Body of pancreas (tissue), 4 donors: ENCODE data around the gene LYSET. TPM values are rescaled to one million over a fixed set of nuclear protein-coding genes. Genes with fewer than 3 reads are reported as not detected.

ENCODE experiments used
- ATAC-seq: fragments of 150-250 bp; one replicate; pipeline ENCODE4 v1.9.1; 2016
- DNase-seq, 4 donors: peaks; one replicate each; pipeline ENCODE4 v3.0.0-alpha.2; 2019
- H3K27ac ChIP-seq, 4 donors: fragments of 200-600 bp; sonication (generic); 1 replicate in 3 of 4; 2 replicates in 1 of 4; pipeline versions ENCODE4 v1.5.1 to v1.6.1; 2016 to 2019; ENCODE audit warnings: mild to moderate bottlenecking in 1 of 4, mixed read lengths in 1 of 4, moderate library complexity in 1 of 4
- H3K27me3 ChIP-seq, 2 donors: fragments of 200-600 bp; sonication (generic); one replicate each; pipeline ENCODE4 v1.6.0; 2016; ENCODE audit warnings: mild to moderate bottlenecking in 1 of 2
- H3K36me3 ChIP-seq, 2 donors: fragments of 200-600 bp; sonication (generic); replicated peaks in 1 of 2; 2 replicates each; pipeline ENCODE4 v1.5.1; 2016; ENCODE audit warnings: low read depth in 2 of 2; ENCODE audit not compliant: insufficient read depth in 1 of 2
- H3K4me1 ChIP-seq: fragments of 200-600 bp; sonication (generic); one replicate; pipeline ENCODE4 v1.6.0; 2016
- H3K4me3 ChIP-seq, 2 donors: fragments of 200-600 bp; sonication (generic); 1 replicate in 1 of 2; 2 replicates in 1 of 2; pipeline ENCODE4 v1.5.1; 2016 to 2019
- H3K9me3 ChIP-seq, 3 donors: fragments of 200-600 bp; sonication (generic); 1 replicate in 2 of 3; 2 replicates in 1 of 3; pipeline ENCODE4 v1.5.1; 2016
- POLR2A ChIP-seq, 3 donors: fragments of 450-650 bp; IDR thresholded peaks; one replicate each; pipeline ENCODE4 v1.6.1; 2016; ENCODE audit warnings: antibody characterized with exemption in 3 of 3, mild to moderate bottlenecking in 2 of 3
- WGBS, 2 donors: methylation state at CpG; one replicate each; pipeline ENCODE4 v1.1.5; 2017; 5-methylcytosine and 5-hydroxymethylcytosine counted together
- intact Hi-C: fragments of 100-400 bp; cut with DNase I; formaldehyde crosslinking; loops from one replicate; pipeline ENCODE4 v1.15.1; 2023
- total RNA-seq, 2 donors: library from RNA; depleted of rRNA; stranded (reverse); fragments of >200 nt; gene quantifications; one replicate each; pipeline ENCODE4 v1.1.0, GENCODE V29; 2016
- TF ChIP-seq, protein P1 (sequence below), 7 experiments: fragments of 450-650 bp in 4 of 7; fragments of 200-600 bp in 3 of 7; sonication (generic) in 3 of 7; IDR thresholded peaks; one replicate each; pipeline ENCODE4 v1.5.1; 2016 to 2019; ENCODE audit warnings: antibody characterized with exemption in 7 of 7

The LYSET gene
- total RNA-seq, 2 donors from 2014 or later, result 0.66 to 5.4 TPM

DNA sequence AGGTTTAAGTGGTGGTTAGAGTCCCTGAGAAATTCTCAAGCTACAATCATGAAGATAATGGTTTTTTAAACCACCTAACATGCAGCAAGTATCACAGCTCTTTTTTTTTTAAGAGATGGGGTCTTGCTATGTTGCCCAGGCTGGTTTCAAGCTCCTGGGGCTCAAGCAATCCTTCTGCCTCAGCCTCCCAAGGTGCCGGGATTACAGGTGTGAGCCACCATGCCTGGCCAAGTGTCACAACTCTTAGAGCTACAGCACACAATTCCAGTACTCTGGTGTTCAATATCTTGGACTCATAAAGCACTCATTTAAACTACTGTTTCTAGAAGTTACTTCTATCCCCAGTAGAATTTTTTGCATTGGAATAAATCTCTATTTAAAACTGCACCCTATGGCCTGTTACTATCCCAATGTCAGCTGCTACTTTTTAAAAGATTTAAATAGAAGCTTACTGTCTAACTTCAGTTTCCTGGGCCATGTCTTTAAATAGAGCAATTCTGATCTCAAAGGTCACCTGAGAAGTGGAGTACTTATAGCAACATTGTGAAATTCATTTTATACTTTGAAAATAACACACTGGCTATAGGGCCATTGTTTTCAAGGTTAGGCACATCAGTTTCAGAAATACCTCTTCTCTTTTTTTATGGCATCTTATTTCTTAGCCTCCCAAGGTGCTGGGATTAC, 10.3 kb downstream of the LYSET start:
- ATAC-seq (no peak), DNase-seq (no peak)
- H3K4me1 ChIP-seq, result no peaks in the 10 kb centered on the region
- no peak overlapping the region for H3K4me3 ChIP-seq
- no peak overlapping the region for H3K27ac ChIP-seq
- no peaks in the 10 kb centered on the region for H3K9me3 ChIP-seq
- H3K27me3 ChIP-seq, result no peaks in the 10 kb centered on the region
- WGBS, 2 donors, result 91 to 100% methylated on average over 1 of the region's 1 CpG
- H3K36me3 ChIP-seq, result no peaks in the 10 kb centered on the region
- intact Hi-C loops, result no loop called here
- no peak for TF ChIP-seq POLR2A (IDR thresholded peaks at IDR 0.05)
- TF ChIP-seq, protein P1, sequence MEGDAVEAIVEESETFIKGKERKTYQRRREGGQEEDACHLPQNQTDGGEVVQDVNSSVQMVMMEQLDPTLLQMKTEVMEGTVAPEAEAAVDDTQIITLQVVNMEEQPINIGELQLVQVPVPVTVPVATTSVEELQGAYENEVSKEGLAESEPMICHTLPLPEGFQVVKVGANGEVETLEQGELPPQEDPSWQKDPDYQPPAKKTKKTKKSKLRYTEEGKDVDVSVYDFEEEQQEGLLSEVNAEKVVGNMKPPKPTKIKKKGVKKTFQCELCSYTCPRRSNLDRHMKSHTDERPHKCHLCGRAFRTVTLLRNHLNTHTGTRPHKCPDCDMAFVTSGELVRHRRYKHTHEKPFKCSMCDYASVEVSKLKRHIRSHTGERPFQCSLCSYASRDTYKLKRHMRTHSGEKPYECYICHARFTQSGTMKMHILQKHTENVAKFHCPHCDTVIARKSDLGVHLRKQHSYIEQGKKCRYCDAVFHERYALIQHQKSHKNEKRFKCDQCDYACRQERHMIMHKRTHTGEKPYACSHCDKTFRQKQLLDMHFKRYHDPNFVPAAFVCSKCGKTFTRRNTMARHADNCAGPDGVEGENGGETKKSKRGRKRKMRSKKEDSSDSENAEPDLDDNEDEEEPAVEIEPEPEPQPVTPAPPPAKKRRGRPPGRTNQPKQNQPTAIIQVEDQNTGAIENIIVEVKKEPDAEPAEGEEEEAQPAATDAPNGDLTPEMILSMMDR (IDR thresholded peaks at IDR 0.05), result no peak

GRCh38 chr14:93199031-93199430, 13.9 kb downstream of the LYSET start:
- Histone ChIP-seq H3K4me1 (peaks cover 9% of the 10 kb centered on the region), H3K27ac (no peak overlapping the region), H3K36me3 (no peaks in the 10 kb centered on the region), H3K9me3 (no peaks in the 10 kb centered on the region), H3K4me3 (no peak overlapping the region), H3K27me3 (no peaks in the 10 kb centered on the region)
- DNase-seq (no peak), ATAC-seq (no peak)
- intact Hi-C loops, result no loop called here
- TF ChIP-seq POLR2A (IDR thresholded peaks at IDR 0.05), result no peak
- TF ChIP-seq, protein P1 (IDR thresholded peaks at IDR 0.05), result no peak
- WGBS, 2 donors, result 84 to 100% methylated on average over 4 of the region's 4 CpGs

- intact Hi-C loops, result no loop called here
- DNase-seq, result no peak
- TF ChIP-seq POLR2A (IDR thresholded peaks at IDR 0.05), result no peak
- TF ChIP-seq, protein P1 (IDR thresholded peaks at IDR 0.05), result no peak
- no peaks in the 10 kb centered on the region for H3K36me3 ChIP-seq
- no peaks in the 10 kb centered on the region for H3K27me3 ChIP-seq
- H3K27ac ChIP-seq, result no peak overlapping the region
- ATAC-seq, result no peak
- no peaks in the 10 kb centered on the region for H3K9me3 ChIP-seq
- no peak overlapping the region for H3K4me3 ChIP-seq
- 82 to 90% methylated on average over 5 of the region's 5 CpGs for WGBS, 2 donors
- H3K4me1 ChIP-seq, result peaks cover 21% of the 10 kb centered on the region
Observed at GRCh38 chr14:93200553-93200952, 15.4 kb downstream of the LYSET start.

- intact Hi-C loops, result no loop called here
- WGBS, 2 donors, result 53 to 58% methylated on average over 7 of the region's 7 CpGs
- Histone ChIP-seq H3K4me1 (peaks cover 28% of the 10 kb centered on the region), H3K36me3 (no peaks in the 10 kb centered on the region), H3K27ac (no peak overlapping the region), H3K27me3 (no peaks in the 10 kb centered on the region), H3K4me3 (no peak overlapping the region), H3K9me3 (no peaks in the 10 kb centered on the region)
- DNase-seq (no peak), ATAC-seq (no peak)
- no peak for TF ChIP-seq POLR2A (IDR thresholded peaks at IDR 0.05)
- TF ChIP-seq, protein P1 (IDR thresholded peaks at IDR 0.05), result no peak
Observed at GRCh38 chr14:93201155-93201704, 16.1 kb downstream of the LYSET start.
